K562 (cell line): ENCODE data around the gene UBR1.

Source experiments
- AFF4 ChIP-seq: sonication (generic); formaldehyde crosslinking; IDR thresholded peaks from 2 replicates; pipeline ENCODE4 v1.8.0; 2023; ENCODE audit warnings: mild to moderate bottlenecking, missing genetic modification reagents
- CTCF ChIP-seq, 3 experiments: IDR thresholded peaks in 2 of 3; conservative IDR thresholded peaks in 1 of 3; 2 replicates each; pipeline ENCODE4 v1.5.1; 2011 to 2012; ENCODE audit warnings: low read length in 3 of 3, mild to moderate bottlenecking in 3 of 3, control low read depth in 2 of 3, improper control_type of control experiment in 1 of 3, inconsistent platforms in 1 of 3, low read depth in 1 of 3, mixed read lengths in 1 of 3, moderate library complexity in 1 of 3; ENCODE audit not compliant: insufficient read depth in 2 of 3
- E2F5 ChIP-seq: sonication (generic); formaldehyde crosslinking; IDR thresholded peaks from 2 replicates; pipeline ENCODE4 v1.8.0; 2022; ENCODE audit warnings: mild to moderate bottlenecking, missing genetic modification reagents
- EHMT2 ChIP-seq: fragments of 450-650 bp; IDR thresholded peaks from 2 replicates; pipeline ENCODE4 v1.6.1; 2018; ENCODE audit warnings: antibody characterized with exemption
- HMGXB4 ChIP-seq: sonication (generic); formaldehyde crosslinking; IDR thresholded peaks from 2 replicates; pipeline ENCODE4 v1.8.1; 2023; ENCODE audit warnings: mild to moderate bottlenecking, missing genetic modification reagents
- NR1H2 ChIP-seq: sonication (generic); formaldehyde crosslinking; IDR thresholded peaks from 2 replicates; pipeline ENCODE4 v1.4.0; 2020; ENCODE audit warnings: mild to moderate bottlenecking, missing genetic modification reagents
- NUFIP1 ChIP-seq: fragments of 450-650 bp; IDR thresholded peaks from 2 replicates; pipeline ENCODE4 v1.6.1; 2018; ENCODE audit not compliant: partially characterized antibody
- PBX2 ChIP-seq, 2 experiments: IDR thresholded peaks in 1 of 2; conservative IDR thresholded peaks in 1 of 2; 2 replicates each; pipeline ENCODE4 v1.6.1; 2016; ENCODE audit warnings: low read depth in 2 of 2, mild to moderate bottlenecking in 1 of 2, missing compliant biosample characterization in 1 of 2, missing genetic modification characterization in 1 of 2, moderate library complexity in 1 of 2
- POLR2AphosphoS5 ChIP-seq: IDR thresholded peaks from 2 replicates; pipeline ENCODE4 v1.6.1; 2011; ENCODE audit warnings: mild to moderate bottlenecking, low read depth, low read length, moderate library complexity; ENCODE audit not compliant: control insufficient read depth, insufficient read depth
- ZNF263 ChIP-seq: sonication (generic); formaldehyde crosslinking; IDR thresholded peaks from 2 replicates; pipeline ENCODE4 v1.8.0; 2022; ENCODE audit warnings: mild to moderate bottlenecking, missing genetic modification reagents, borderline replicate concordance
- ZNF609 ChIP-seq: sonication (generic); formaldehyde crosslinking; IDR thresholded peaks from 2 replicates; pipeline ENCODE4 v1.8.1; 2023; ENCODE audit warnings: missing genetic modification reagents, mild to moderate bottlenecking, borderline replicate concordance
- ZNF639 ChIP-seq, 2 experiments: fragments of 200-800 bp in 1 of 2; sonication (Bioruptor generic) in 1 of 2; sonication (generic) in 1 of 2; formaldehyde crosslinking in 1 of 2; IDR thresholded peaks in 1 of 2; conservative IDR thresholded peaks in 1 of 2; 2 replicates each; pipeline versions ENCODE4 v1.5.0 to v1.6.1; 2016 to 2020; ENCODE audit warnings: missing compliant biosample characterization in 1 of 2, missing genetic modification characterization in 1 of 2, missing genetic modification reagents in 1 of 2

- TF ChIP-seq E2F5 (CRISPR knock-in tag) (no peak), ZNF639 (CRISPR knock-in tag; conservative IDR thresholded peaks at IDR 0.05 in 1 of 2, IDR thresholded peaks at IDR 0.05 in 1 of 2) (peak in 1 of 2 experiments; percentile 43; a peak in 1 of 4 replicates), NR1H2 (CRISPR knock-in tag) (no peak), EHMT2 (no peak), ZNF263 (CRISPR knock-in tag) (no peak), POLR2AphosphoS5 (peak; percentile 80), ZNF609 (CRISPR knock-in tag) (no peak), PBX2 (CRISPR knock-in tag; IDR thresholded peaks at IDR 0.05; ENCODE audit: low read depth) (no peak), PBX2 (tag; conservative IDR thresholded peaks at IDR 0.05; ENCODE audit: low read depth) (no peak), HMGXB4 (no peak), CTCF (IDR thresholded peaks at IDR 0.05 in 2 of 3, conservative IDR thresholded peaks at IDR 0.05 in 1 of 3; ENCODE audit: insufficient read depth in 2 of 3, low read depth in 1 of 3, low read length in 3 of 3) (no peak), AFF4 (CRISPR knock-in tag) (no peak), NUFIP1 (no peak)
Measured at GRCh38 chr15:43105778-43106485, at the start of gene UBR1.
